Measurements from ENCODE around the gene ARFGAP3.

The ARFGAP3 gene

DNA sequence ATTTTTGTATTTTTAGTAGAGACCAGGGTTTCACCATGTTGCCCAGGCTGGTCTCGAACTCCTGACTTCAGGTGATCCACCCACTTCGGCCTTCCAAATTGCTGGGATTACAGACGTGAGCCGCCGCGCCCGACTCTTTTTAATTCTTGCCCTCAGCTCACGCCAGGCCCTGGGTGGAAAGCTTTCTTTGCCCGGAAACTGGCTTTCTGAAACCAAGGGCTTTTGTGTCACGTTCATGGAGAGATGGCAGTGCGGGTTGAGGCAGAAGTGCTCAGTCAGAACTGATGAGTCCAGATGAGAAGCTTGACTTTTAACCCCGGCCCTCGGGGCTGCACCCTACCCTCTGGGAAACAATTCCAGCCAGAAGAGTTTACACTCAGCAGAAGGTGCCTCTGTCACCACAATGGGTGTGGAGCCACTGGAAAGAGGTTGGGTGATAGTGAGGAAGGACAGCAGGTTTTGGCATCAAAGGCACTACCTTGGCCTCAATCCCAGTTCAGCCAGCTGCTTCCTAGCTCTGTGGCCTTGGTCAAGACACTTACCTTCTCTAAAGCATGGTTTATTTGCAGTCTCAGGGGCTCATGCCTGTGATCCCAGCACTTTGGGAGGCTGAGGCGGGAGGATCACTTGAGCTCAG is 890 bp upstream of the ARFGAP3 start:
- DNase-seq: no peak

DNA sequence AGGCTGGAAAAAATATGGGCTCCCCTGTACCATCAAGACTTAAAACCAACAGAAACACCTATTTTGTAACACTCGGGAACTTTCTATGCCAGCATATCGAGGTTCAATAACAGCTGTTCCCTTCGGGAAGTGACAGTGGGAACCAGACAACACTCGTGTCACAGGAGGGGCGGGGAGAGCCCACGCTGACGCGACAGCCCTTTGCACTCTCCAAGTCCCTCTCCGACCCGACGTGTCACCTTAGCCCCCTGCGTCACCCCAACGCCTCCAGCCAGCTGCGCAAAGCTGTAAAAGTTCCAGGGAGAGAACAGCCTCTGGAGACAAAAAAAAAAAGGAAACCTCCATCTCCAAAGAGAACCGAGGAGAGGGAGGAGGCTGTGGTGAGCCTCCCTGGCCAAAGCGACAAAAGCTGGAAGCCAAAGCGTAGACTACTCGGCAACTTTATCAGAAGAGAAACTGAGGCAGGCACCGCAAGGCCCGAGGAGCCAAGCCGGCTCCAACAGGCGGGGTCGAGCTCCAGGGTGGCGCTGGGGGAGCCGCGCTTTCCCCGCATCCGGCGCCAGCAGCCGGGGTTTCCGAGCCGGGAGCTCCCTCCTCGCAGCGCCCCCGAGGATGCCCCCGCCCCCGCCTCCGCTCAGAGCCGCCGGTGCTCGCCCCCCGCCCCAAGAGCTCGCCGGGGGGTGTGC is 751 bp downstream of the ARFGAP3 start:
- no peak for DNase-seq

DNA sequence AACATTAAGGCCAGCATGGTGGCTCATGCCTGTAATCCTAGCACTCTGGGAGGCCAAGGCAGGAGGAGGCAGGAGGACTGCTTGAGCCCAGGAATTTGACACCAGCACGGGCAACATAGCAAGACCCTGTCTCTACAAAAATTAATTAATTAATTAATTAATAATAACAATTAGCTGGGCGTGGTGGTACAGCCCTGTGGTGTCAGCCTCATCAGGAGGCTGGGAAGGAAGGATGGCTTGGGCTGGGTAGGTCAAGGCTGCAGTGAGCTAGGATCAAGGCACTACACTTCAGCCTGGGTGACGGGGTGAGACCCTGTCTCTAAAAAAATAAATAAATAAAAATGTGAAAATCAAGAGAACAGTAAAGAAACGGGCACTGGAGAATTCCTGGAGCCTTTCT is 1.4 kb downstream of the ARFGAP3 start:
- no peak for DNase-seq

DNA sequence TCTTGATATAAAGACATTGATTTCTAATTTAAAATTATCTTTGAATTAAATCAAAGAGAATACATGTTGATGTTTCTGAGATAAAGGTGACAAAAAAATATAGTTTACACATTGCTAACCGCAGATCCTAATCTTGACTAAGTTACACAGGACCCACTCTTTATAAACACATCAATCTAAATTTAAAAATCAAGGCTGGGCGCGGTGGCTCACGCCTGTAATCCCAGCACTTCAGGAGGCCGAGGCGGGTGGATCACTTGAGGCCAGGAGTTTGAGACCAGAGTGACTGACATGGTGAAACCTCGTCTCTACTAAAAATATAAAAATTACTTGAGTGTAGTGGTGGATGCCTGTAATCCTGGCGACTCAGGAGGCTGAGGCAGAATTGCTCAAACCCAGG is 1.9 kb downstream of the ARFGAP3 start:
- no peak for DNase-seq

- no peak for DNase-seq
Measured at GRCh38 chr22:42848941-42849550, 8.0 kb downstream of the ARFGAP3 start.

- DNase-seq: no peak
Measured at GRCh38 chr22:42847110-42847509, 10.0 kb downstream of the ARFGAP3 start.

DNA sequence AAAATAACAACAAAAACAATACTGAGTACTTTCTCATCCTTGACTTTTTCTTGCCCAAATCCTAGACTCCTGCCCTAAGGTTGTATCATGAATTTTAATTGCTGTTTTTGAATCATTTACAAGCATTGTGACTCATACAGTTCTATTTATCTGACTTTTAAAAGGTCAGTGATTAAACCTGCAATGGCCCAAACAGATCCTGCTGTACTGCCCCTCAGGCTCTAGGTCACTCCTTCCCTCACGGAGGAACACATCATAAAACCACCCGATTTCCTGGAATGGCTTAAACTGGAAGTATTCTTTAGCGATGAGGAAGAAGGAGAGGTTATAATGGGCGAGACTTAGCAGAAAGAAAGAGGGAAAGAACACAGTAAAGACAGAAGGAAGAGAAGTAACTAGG is 12.3 kb downstream of the ARFGAP3 start:
- DNase-seq: no peak

DNA sequence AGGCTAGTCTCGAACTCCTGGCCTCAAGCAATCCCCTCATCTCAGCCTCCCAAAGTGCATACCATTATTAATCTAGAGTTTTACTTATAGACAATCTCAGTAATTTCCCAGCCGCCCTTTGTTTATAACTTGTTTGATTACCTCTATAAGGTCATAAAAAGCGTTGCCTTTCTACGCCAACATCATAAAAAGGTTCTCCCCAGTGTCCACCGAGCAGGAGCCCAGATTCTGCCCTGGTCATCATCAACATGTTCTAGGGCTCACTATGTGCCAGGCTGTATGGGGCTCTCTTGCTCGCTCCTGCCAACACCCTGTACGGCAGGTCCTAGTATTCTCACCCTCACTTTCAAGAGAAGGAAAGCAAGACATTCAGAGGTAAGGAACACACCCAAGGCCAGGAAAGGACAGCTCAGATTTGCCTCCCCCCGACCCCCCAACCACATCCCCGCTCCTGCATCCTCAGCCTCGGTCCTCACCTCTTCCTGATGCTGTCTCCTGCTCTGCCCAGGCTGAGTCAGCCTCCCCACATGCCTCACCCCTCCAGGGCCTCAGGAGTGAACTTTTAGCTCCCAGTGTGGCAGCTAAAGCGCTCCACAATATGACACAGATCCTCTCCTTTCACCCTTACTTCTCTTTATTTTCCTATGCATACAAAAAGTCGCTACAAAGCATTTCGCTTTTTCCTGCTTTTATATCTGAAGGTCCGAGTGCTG is 14.3 kb downstream of the ARFGAP3 start:
- no peak for DNase-seq

GRCh38 chr22:42841444-42841843 is 15.6 kb downstream of the ARFGAP3 start:
- no peak for DNase-seq

- no peak for DNase-seq
Measured at GRCh38 chr22:42837556-42837955, 19.5 kb downstream of the ARFGAP3 start.

DNA sequence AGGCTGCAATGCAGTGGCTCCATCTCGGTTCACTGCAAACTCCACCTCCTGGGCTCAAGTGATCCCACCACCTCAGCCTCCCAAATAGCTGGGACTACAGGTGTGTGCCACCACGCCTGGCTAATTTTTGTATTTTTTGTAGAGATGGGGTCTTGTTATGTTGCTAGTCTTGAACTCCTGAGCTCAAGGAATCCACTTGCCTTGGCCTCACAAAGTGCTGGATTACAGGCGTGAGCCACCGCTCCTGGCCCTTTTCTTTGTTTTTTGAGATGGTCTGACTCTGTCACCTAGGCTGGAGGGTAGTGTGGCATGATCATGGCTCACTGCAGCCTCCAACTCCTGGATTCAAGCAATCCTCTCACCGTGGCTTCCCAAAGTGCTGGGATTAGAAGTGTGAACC is 21.0 kb downstream of the ARFGAP3 start:
- DNase-seq: no peak

DNA sequence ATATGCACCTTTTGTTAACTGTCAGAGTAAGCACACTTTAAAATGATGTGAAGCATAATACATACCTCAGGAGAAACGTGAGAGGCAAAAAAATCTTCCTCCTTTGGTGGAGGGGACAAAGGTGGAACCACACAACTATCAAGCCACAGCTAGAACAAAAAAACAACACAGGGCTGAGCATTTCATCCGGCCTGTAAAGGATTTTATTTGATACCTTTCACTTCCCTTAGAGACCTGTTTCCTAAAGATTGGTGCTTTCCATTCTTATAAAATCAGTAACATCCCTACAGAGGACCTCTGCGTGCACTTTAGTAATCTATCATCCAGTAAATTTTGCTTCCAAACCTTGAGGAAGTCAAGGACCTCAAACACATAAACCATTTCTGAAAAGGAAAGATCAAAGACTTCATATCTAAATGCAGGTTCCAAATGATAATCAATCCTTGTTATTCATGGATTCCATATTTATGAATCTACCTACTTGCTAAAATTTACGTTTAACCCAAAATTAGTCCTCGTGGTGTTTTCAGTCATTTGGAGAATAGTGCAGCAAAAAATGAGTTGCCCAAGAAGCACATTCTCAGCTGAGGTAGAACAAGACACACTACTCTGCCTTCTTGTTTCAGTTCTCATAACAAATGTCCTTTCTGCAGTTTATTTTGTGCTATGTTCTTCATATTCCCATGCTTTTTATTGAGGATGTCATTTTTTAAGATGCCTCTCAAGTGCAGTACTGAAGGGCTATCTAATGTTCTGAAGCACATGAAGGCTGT is 22.7 kb downstream of the ARFGAP3 start:
- DNase-seq: no peak

DNA sequence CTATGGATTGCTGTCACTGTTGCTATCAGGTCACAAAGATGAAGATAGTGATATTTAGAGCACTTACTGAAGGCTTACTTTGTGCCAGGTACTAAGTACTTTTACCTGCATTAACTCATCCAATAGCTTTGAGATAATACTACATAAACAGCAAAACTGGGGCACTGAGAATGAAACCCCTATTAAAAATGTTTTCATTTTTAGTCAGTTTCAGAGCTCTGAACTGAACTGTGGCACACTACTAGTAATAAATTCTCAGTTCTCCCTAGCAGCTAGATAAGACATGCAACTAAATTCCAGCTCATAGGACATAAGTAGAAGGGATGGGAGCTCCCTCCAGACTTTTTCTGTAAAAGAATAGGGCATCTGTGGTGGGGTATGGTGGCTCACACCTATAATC is 24.0 kb downstream of the ARFGAP3 start:
- no peak for DNase-seq

- DNase-seq: no peak
Measured at GRCh38 chr22:42831712-42832111, 25.4 kb downstream of the ARFGAP3 start.

GRCh38 chr22:42830161-42830560 is 26.9 kb downstream of the ARFGAP3 start:
- DNase-seq: no peak

- DNase-seq: no peak
Measured at GRCh38 chr22:42829302-42829701, 27.8 kb downstream of the ARFGAP3 start.

- no peak for DNase-seq
Measured at GRCh38 chr22:42825796-42826195, 31.3 kb downstream of the ARFGAP3 start.

DNA sequence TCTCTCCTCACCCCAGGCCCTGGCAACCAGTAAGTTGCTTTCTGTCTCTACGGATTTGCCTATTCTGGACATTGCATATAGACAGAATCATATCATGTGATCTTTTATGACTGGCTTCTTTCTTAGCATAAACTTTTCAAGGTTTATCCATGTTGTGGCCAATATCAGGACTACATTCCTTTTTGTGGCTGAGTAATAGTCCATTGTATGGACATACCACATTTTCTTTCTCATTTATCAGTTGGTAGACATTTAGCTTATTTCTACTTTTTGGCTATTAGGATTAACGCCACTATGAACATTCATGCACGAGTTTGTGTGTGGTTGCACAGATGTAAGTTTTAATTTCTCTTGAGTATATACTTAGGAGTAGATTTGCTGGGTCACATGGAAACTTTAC is 35.7 kb downstream of the ARFGAP3 start:
- no peak for DNase-seq

DNA sequence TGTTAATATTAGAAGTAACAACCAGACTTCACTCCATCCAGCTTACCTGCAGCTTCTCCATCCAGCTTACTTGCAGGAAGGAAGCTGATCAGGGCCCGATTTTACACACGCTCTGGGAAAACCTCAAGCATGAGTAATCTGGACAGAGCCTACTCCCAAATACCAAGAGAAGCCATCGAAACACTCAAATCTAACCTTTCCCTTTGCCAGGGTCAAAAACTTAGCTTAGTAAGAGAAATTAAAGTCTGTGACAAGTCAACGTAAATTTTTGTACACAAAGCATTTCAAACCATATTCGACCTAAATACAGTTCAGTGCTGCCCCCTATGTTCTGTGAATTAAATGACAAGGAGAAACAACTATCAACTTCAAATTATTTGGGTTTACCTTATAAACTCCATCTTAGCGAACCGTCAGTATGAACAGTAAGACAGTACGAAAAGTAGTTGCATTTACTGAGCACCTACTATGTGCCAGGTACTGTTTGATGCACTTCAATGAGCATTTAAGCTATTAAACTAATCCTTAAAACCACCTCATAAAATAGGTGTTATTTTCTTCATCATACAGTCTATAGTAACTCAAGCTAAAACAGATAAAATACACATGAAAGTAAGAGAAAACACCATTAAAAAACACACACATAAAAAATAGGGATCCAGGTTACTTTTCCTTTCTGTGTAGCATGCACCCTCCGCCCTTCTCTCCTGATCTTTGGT is 36.9 kb downstream of the ARFGAP3 start:
- no peak for DNase-seq

GRCh38 chr22:42819412-42820044 is 37.5 kb downstream of the ARFGAP3 start:
- DNase-seq: no peak

DNA sequence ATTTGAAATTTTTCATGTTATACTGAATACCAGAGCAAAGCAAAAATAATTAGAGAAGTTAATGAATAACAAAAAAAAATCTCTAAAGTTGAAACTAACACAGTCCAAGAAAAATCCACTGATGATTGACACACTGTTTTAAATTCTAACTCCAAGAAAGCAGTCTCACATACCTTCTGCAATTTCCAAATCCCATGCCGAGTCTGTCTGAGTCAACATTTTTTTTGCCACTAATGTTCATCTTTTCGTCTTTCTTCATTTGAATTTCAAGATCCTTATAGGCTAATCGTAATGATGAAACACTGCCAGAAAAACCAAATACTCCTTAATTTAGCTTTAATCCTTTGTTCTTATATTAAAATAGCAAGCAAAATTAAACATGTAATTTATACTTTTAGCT is 39.5 kb downstream of the ARFGAP3 start:
- no peak for DNase-seq

- no peak for DNase-seq
Measured at GRCh38 chr22:42816336-42816735, 40.7 kb downstream of the ARFGAP3 start.
